HK-2 (cell line): Measurements from ENCODE around the gene ABR.

Source experiments
- DNase-seq: peaks from one replicate; pipeline ENCODE4 v3.0.0-alpha.2; 2018; ENCODE audit not compliant: unreplicated experiment

ABR gene

GRCh38 chr17:1030684-1031532, 148.9 kb downstream of the ABR start:
- DNase-seq, result no peak

GRCh38 chr17:1029922-1030644, 149.7 kb downstream of the ABR start:
- DNase-seq, result no peak

- peak; percentile 47 for DNase-seq
These were observed 150.4 kb downstream of the ABR start for GRCh38 chr17:1029196-1029921.

- no peak for DNase-seq
These were observed 152.7 kb downstream of the ABR start for GRCh38 chr17:1027044-1027443.

GRCh38 chr17:1026599-1026975, 153.2 kb downstream of the ABR start:
- no peak for DNase-seq

- no peak for DNase-seq
These were observed 153.8 kb downstream of the ABR start for GRCh38 chr17:1025733-1026598.

GRCh38 chr17:1024076-1024475, 155.7 kb downstream of the ABR start:
- DNase-seq, result no peak

- DNase-seq, result no peak
These were observed 157.3 kb downstream of the ABR start for GRCh38 chr17:1022278-1023024.

GRCh38 chr17:1021147-1021546, 158.6 kb downstream of the ABR start:
- DNase-seq, result no peak

- DNase-seq, result no peak
These were observed 160.3 kb downstream of the ABR start for GRCh38 chr17:1019451-1019850.

GRCh38 chr17:1018547-1018946, 161.2 kb downstream of the ABR start:
- DNase-seq, result no peak

- DNase-seq, result no peak
These were observed 166.1 kb downstream of the ABR start for GRCh38 chr17:1013729-1014090.

- DNase-seq, result no peak
These were observed 166.7 kb downstream of the ABR start for GRCh38 chr17:1012823-1013728.

GRCh38 chr17:1011760-1012735, 167.7 kb downstream of the ABR start:
- DNase-seq, result no peak

GRCh38 chr17:1011138-1011537, 168.6 kb downstream of the ABR start:
- no peak for DNase-seq

GRCh38 chr17:1010586-1010985, 169.2 kb downstream of the ABR start:
- no peak for DNase-seq

- no peak for DNase-seq
These were observed 169.7 kb downstream of the ABR start for GRCh38 chr17:1010086-1010450.

GRCh38 chr17:1009229-1010085, 170.3 kb downstream of the ABR start:
- no peak for DNase-seq
